PC-3 (cell line): Measurements from ENCODE around the gene TMEM190.

Experiments
- CTCF ChIP-seq: fragments of 300-600 bp; sonication (generic); conservative IDR thresholded peaks from 2 replicates; pipeline ENCODE4 v1.5.1; 2017; ENCODE audit warnings: antibody characterized with exemption, low read depth, mild to moderate bottlenecking, low read length
- EZH2 ChIP-seq: fragments of 300-600 bp; sonication (generic); IDR thresholded peaks from one replicate; pipeline ENCODE4 v1.6.1; 2017; ENCODE audit warnings: antibody characterized with exemption, mild to moderate bottlenecking, low read length; ENCODE audit not compliant: unreplicated experiment
- EZH2phosphoT487 ChIP-seq: fragments of 300-600 bp; sonication (generic); IDR thresholded peaks from 2 replicates; pipeline ENCODE4 v1.6.1; 2018; ENCODE audit warnings: mild to moderate bottlenecking, antibody characterized with exemption, low read length, borderline replicate concordance

- TF ChIP-seq CTCF (no peak), EZH2 (no peak), EZH2phosphoT487 (no peak)
Observed at GRCh38 chr19:55408533-55408872, 31.9 kb downstream of the TMEM190 start.
